GM19397 (cell line): ENCODE results near the gene SORCS3.

Source experiments
- ATAC-seq: cut with Tn5 transposase; IDR thresholded peaks from one replicate; pipeline ENCODE4 v1.9.1; 2021; ENCODE audit warnings: mild to moderate bottlenecking, moderate library complexity; ENCODE audit not compliant: unreplicated experiment

The SORCS3 gene

DNA sequence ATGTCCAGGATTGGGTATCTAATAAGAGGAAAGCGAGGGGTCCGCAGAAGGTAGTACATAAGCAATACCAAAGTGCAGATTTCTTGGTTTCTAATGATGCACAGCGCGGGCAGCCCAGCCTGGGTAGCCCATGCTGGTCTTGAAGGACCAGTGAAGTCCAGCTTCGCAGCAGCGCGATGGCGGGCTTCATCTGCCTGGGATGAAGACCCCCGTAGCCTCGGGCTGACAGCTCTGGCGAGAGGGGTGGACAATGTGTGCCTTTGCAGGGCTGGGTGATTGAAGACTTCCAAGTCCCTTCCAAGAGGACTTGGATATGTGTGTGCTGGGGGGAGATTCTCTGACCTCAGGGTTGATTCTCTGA lies 2.2 kb downstream of the SORCS3 start:
- no peak for ATAC-seq

DNA sequence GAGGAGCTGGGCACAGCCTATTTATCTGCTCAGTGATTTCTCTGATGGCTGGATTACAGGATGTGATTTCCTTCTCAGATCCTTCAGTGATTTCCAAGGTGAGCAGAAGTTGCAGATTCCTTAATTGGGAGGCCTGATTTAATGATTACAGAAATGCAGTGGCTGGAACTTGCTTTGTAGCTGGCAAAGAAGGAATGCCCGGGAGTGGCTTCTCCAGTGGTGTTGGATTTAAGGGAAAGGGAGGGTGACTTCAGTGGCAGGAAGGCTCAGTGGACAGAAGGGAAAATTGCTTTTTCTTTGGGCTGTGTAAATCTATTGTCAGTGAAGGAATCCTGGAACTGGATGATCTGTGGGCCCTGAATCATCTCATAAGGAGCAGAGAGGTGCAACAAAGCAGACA lies 5.1 kb downstream of the SORCS3 start:
- no peak for ATAC-seq

DNA sequence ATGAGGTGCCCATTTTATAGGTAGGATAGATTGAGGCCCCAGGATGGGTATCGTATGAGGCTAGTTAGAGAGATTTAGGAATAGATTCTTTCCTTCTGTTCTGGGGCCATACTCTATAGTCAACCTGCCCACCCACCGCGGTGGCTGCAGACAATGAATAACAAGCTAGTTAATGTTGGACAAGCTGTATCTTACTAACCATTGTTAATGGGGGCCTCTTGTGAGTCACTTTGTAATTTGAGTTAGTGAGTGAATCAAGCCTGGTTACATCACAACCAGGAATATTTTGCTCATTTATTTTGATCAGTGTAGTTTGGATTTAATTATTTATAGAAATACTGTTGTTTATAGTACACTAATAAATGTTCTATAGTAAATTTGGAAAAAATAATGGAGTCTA lies 7.3 kb downstream of the SORCS3 start:
- no peak for ATAC-seq

DNA sequence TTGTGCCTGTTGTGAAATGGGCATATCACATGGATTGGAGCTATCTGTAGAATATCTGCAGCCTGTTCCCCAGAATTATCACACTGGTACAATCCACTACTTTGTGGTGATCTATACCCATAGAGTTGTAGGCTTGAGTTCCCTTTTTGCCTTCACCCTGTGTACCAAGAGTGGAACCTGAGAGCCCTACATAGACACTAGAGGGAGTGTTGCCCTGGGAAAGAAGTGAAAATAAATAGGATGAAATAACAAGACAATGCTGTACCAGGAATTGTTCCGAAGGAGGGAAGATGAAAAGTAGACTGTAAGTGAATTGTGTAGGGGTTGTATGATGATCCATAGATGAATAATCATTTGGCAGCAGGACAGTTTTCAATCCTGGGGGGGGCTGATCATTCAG lies 9.0 kb downstream of the SORCS3 start:
- no peak for ATAC-seq

DNA sequence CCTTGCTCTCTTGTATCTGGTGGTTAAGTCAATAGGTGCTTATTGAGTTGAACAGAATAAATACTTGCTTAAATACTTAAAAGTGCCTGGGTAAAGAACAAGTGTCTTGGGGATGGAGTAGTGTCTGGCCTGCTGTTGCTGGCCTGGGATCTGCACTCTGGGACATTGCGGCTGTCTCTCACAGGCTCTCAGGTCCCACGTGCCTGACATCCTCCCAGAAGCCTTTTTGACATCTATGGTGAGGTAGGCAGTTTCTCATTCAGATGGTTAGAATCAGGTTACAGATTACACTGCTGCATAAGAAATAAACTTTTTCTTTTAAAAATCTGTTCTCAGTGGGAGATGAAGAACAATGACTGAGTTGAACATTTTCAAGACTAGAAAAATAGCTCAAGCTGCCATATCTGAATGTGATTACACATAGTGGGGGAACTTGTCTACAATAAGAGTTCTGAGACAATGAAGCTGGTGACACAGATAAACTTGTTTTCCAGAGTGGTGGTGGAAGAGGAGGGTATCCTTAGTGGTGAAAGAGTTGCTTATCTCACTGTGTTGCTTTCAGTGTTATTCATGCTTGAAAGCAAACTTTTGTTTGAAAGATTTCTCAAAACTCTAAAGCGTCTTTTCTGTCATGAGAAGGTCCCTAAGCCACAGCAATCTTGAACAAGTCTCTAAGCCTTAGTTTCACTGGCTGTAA lies 9.7 kb downstream of the SORCS3 start:
- ATAC-seq: no peak

DNA sequence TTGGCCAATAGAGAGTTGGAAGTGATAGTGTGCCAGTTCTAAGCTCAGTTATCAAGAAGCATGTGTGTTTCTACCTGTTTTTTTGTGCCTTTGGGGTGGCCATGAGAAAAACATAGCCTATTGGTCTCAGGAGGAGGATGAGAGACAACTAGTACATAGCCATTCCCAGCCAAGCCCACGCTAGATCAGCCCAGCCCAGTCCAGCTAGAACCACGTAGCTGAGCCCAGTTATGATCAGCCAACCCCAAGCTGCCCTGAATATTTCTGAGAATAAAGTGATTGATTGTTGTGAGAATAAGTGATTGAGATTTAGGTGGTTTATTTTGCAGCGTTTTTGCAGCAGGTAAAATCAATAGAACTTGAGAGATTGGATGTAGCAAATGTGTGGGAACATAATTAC lies 15.9 kb downstream of the SORCS3 start:
- no peak for ATAC-seq

DNA sequence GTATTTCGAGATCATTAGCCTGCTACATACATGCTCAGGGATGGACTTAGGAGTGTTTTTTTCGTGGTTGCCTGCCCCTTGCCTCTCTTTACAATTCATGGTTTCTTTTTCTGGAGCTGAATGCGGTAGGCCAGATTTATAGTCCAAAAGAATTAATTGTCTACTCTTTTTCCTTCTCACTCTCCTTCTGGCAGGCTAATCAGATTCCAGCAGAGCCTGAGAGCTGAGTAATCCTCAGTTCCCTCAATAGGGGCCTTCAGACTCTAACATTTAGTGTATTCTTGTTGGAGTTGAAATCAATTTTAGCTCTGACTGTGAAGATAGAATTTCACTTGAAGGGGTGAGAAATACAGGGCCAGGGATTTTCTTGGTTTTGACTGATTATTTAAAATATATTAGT lies 16.4 kb downstream of the SORCS3 start:
- no peak for ATAC-seq

DNA sequence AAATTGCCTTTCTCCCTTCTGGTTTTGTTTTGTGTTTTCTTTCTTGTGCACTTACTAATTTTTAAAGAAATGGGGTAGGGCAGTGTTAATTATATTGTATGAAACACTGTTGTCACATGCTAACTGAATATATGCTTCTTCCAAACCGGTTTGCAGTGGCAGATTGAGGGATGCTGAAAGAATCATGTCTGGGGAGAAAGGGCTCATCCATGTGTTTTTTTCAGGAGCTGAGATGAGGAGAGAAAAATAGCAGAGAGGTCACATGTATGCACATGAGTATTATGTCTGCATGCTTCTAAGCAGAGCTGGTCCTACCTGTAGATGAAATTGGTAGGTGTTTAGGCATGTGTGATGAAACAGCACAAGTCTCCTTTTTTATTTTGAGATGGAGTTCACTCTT lies 17.0 kb downstream of the SORCS3 start:
- no peak for ATAC-seq

DNA sequence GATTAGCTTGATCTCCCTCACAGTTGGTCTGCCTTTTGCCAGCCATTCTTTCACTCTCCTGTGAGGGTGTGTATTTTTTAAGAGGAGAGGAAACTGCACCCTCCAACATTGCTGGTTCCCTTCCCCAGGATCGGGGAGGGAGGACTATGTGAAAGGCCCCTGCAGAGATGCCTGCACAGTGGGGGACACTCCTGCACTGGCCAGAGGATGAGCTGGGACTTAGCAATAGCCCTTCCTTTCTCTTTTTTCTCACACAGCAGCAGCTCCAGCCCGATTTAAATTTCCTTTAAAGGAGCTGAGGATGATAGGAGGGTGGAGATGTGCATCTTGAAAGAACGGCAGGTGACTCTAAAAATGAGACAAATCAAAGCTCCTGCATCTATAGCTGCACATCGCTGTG lies 18.7 kb downstream of the SORCS3 start:
- no peak for ATAC-seq

DNA sequence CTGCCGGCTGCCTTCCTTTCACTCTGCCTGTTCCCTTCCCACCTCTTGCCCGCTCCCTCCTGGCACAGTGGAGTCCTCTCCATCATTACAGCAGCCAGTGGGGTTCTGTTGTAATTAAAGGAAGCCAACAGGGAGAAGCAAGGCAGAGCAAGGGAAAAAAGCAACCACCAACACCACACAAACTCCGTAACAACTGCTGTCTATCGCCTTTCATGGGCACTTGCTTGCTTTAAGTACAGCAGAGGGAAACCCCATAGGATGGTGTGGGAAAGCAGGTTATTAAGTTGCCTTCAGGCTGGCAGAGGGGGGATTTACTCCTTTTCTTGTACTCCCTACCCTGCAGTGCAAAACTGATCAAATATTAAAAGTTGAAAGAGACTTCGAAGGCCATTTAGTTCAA lies 22.0 kb downstream of the SORCS3 start:
- ATAC-seq: no peak

DNA sequence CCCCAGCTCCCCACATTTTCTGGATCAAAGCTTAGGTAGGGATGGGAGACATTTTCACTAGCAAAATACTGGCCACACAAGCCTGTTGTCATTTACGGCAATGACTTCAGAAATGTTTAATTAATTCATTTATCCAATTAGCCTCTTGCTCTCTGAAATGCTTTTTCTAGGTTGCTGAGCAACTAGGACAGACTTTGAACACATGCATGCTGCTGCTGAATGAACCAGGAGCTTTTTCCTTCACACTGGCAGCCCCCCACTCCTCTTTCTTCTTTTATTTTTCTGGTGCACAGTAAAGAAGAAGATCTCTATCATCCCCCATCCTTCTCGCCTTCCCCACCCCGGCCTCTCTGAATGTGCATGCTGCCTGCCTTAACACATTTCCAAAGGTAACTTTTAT lies 22.5 kb downstream of the SORCS3 start:
- no peak for ATAC-seq

DNA sequence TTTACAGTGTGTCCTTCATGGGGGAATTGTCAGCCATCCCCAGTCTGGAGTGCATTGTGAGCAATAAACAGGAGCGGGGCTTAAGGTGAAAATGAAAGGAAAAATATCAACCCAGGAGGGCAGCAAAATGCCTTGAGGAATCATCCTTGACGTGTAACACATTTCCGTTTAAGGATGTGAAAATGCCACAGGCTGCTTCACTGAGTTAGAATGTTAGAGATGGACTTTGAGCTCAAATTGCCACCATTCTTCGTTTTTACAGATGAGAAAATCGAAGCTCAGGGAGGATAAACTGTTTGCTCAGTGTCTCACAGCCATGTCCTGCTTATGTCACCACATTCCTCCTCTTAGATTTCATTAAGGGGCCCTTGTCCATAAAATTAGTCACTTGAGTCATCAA lies 23.1 kb downstream of the SORCS3 start:
- no peak for ATAC-seq

DNA sequence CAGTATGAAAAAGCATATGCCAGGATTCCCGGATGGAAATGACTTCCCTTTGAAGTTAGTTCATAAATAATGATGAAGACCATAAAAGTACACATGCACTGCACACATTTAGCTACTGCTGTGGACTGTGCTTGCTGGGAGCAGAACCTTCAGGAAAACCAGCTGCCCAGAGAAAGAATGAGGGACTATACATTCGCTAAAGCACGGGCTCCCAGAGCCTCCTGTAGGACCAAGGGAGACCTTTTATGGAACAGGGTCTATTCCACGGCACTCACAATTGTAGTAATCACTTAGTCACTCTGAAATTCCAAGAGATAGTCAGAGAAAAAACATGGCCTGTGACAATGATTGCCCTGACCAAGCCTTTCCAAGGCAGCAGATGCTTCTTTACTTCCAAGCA lies 24.1 kb downstream of the SORCS3 start:
- no peak for ATAC-seq

DNA sequence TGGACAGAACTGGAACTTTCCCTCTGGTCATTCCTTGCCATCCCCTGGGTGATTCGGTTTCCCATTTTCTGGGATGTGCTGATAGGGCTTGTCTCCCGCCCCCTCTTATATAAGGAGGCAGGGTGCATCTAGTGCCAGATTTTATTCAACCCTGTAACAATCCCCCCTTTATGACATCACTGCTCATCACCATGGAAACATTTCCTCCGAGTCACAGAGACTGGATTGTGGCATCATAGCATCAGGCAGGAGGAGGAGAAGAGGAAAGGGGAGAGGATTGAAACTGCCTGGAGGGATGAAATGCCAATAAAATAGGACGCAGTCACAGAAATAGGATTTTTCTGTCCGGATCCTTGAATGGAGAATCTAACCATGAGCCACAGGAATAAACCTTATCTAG lies 25.0 kb downstream of the SORCS3 start:
- ATAC-seq: no peak

DNA sequence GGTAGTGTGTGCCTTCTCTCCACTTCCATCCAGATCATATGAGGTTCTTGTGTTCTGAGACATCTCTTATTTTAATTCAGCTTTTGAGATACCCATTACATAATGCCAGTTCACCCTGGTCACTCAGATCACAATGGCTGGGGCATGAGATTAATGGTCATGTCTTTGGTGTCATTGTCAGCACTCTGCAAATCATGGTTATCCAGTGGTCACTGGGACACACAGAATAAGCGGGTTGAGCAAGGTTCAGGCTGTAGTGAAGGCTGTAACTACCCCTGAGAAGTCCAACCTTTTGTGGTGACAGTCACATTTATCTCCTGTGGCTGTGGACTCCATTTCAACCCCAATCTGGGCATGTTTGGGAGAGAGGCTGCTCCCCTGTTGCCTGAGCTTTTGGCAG lies 35.8 kb downstream of the SORCS3 start:
- no peak for ATAC-seq

DNA sequence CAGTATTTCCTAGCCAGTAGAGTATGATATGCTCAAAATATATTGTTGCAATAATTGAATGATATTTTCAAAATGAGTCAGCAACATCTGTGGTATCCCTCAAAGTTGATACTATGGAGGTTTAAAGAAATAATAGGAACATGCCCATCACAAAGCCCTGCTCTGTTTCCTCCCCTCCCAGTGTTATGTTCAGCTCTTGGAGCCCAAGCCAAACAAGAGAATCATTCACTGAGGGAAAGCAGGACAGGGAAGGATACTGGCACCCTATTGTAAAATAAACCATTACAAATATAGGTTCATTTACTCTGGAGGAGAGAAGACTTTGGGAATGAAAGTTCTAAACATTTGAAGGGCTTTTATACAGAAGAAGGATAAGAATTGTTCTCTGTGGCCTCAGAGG lies 37.6 kb downstream of the SORCS3 start:
- ATAC-seq: no peak

DNA sequence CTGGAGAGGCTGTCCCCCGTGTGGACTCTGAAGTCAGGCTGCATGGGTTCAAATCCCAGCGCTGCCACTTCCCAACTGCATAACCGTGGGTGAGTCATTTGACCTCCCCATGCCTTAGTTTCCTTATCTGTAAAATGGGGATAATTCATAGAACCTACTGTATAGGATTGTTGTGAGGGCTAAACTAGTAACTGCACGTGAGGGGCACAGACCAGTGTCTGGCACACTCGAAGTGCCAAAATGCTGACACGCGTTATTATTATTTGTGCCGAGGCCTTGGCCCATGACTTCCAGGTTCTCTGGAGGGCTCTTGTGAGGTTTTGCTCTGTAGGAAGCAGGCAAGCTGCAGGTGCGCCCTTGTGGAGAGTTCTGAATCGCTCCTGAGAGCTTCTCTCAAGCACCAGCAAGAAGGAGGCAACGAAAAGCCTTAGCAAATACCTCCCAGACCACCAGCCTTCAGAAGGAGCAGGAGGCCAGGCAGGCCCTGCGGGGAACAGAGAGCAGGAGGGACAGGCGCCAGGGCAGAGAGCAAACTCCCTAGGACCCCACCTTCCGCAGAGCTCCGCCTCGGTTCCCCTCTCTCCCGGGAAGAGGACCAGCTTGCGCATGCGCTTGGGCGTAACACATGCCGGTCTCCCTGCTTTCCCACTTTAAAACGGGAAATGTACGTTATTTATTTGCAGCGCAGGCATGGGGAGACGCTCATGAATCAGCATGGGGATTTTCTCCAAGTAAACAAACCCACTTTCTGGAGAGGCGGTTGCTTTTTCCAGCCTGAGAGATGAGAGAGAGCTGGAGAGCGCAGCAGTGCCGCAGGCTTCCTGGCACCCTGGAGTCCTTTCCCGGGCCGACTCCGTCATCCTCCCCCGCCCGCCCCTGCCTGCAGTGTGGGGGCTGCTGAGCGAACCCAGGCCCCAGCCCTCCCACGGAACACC lies 39.6 kb downstream of the SORCS3 start:
- no peak for ATAC-seq

DNA sequence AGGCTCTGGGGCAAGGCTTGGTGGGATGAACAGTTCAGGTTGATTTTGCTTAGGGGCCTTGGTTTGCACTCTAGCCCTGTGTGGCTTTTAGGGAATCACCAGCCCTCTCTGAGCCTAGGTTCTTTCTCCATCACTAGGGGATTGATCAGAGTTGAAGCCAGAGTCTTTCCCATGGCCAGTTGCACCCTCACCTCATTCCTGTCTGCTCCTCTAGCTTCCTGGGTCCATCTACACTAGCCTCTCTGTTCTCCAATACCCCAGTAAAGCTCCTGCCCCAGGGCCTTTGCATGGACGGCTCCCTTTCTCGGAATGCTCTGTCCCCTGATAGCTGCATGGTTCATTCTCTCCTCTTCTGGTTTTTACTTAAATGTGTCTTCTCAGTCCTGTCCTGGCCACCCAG lies 40.4 kb downstream of the SORCS3 start:
- ATAC-seq: no peak

DNA sequence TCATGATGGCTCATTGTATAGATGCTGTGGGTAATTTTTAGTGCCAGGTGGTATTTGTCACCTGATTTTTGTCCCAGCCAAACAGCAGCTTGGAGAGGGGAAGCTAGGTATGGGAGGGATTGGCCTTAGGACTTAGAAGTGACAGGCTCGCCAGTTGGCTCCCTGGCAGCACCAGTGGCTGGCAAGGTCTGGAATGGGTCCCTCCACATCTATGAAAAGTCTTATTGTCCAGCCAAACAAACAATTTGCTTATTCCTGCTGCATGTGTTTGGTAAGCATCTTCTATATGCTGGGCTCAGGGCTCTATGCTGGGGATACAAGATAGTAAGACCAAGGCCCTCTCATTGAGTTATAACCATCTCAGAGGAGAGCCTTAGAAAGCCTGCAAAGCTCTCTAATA lies 42.5 kb downstream of the SORCS3 start:
- no peak for ATAC-seq

DNA sequence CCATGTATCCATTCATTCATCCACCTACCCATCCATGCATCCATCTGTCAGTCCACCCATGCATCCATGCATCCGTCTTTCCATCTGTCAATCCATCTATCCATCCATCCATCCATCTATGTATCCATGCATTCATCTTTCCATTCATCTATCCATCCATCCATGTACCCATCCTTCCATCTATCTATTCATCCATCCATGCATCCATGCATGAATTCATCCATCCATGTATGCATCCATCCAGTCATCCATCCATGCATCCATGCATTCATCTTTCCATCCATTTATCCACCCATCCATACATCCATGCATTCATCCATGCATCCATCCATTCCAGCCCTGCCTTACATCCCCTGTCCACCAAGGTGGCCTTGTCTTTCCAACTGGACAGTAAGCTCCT lies 45.7 kb downstream of the SORCS3 start:
- no peak for ATAC-seq

DNA sequence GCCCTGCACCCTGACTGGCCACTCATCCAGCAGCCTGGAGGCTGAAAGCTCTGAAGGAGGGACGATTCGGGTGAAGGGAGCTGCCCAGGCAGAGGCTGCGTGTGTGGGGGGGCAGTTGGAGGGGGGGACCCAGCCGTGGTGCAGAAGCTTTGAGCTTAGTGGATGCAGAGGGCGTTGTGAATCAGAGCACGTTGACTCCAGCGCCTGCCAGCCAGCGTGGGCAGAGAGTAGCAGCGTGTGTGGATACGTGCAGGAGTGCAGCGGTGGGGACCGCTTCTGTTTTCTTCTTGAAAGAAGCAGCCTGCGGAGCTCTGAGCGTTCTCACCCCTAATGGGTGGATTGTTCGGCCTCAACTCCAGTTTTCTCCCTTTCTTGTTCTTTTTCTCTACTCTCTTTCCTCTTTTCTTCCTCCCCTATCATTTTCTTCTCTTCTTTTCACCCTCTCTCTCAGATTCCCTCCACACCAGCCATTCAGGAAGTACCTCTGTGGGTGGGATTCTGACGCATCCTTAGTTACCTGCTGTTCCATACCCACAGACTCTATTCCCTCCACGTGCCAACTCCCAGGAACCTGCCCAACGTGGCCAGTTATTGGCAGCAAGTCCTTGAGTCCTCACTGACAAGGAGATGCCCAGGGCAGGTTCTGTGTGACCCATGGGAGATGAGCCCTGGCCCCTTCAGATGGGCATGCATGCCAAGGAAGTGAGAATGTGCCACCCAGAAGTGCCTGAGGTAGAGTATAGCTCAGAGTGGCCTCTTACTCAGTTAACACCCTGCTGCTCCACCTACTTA lies 47.4 kb downstream of the SORCS3 start:
- ATAC-seq: no peak

DNA sequence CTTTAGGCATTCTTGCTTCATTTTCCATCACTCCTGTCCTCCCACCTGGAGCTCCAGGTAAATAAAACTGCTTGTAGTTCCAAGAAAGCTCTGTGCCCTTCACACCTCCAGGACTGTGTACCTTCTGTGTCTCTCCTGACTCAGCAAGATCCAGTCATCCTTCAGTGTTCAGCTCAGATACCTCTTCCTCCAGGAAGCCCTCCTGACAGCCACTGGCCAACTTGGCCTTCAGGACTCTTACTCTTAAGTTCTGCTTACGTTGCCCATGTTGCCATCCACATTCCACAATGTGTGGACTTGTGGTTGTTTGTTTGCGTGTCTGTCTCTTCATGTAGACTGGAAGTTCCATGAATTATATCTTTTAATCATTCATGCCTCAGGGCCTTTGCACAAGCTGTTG lies 48.0 kb downstream of the SORCS3 start:
- no peak for ATAC-seq
